Stimulated activated effector memory CD8-positive, alpha-beta T cell treated with anti-CD3 and anti-CD28 coated beads, Interleukin-12 subunit alpha, Interleukin-12 subunit beta, amount 100 ng/mL, for 72 hours (primary cell): ENCODE data around the gene NT5C3A.

Source experiments
- ATAC-seq: fragments of 150-1000 bp; cut with Tn5 transposase; 2 replicates; pipeline ENCODE4 v1.10.0; 2021
- DNase-seq, 2 donors: peaks; one replicate each; pipeline ENCODE4 v3.0.0; 2021 to 2022; ENCODE audit warnings: low spot score in 2 of 2
- H3K27ac Mint-ChIP-seq: one replicate; pipeline ENCODE4 v1.8.0; 2022; ENCODE audit warnings: mild to moderate bottlenecking, mixed read lengths
- H3K36me3 Mint-ChIP-seq: one replicate; pipeline ENCODE4 v1.8.0; 2022; ENCODE audit warnings: mild to moderate bottlenecking, mixed read lengths
- H3K4me1 Mint-ChIP-seq: one replicate; pipeline ENCODE4 v1.8.0; 2022; ENCODE audit warnings: mixed read lengths
- H3K4me3 Mint-ChIP-seq: one replicate; pipeline ENCODE4 v1.8.0; 2022; ENCODE audit warnings: mild to moderate bottlenecking, mixed read lengths
- H3K9me3 Mint-ChIP-seq: one replicate; pipeline ENCODE4 v1.8.0; 2022; ENCODE audit warnings: mixed read lengths

The NT5C3A gene

DNA sequence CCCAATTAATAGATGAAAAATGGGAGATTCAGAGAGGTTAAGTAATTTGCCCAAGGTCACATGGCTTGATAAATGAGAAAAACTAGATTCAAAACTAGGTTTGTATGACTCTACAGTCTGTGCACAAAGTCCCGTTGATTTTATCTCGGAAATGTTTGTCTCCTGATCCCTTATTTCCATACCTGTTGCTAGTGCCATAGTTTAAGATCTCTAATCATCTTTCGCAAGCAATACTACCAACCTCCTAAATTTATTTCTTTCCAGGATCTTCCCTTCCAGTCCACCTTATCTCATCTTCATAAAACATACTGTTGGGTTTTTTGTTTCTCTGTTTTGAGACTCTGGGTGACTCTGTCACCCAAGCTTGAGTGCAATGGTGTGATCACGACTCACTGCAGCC lies 2.9 kb downstream of the NT5C3A start:
- peaks cover 50% of the 10 kb centered on the region for H3K4me1 Mint-ChIP-seq
- no peak for ATAC-seq

DNA sequence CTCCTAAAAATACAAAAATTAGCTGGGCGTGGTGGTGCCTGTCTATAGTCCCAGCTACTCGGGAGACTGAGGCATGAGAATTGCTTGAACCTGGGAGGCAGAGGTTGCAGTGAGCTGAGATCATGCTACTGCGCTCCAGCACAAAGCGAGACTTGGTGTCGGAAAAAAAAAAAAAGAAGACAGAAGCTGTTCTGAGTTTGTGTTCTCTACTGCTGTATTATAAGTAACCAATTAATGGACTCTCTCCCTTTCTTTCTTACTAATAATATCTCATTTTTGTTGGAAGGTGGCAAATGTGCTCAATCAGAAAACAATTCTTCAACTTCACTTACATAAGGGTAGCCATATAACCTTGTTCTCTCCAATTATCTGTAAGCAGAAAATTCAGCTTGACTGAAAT lies 7.4 kb downstream of the NT5C3A start:
- ATAC-seq (no peak), DNase-seq (no peak)
- Mint-ChIP-seq H3K27ac (peak overlapping the region; percentile 13), H3K36me3 (peaks cover 18% of the 10 kb centered on the region), H3K4me3 (no peak overlapping the region), H3K9me3 (no peaks in the 10 kb centered on the region), H3K4me1 (peaks cover 47% of the 10 kb centered on the region)

More for the DNA sequence above, 2.9 kb downstream of the NT5C3A start:
- H3K36me3 Mint-ChIP-seq: peaks cover 22% of the 10 kb centered on the region
- H3K27ac Mint-ChIP-seq: no peak overlapping the region
- H3K4me3 Mint-ChIP-seq: no peak overlapping the region
- no peak for DNase-seq
- H3K9me3 Mint-ChIP-seq: no peaks in the 10 kb centered on the region

DNA sequence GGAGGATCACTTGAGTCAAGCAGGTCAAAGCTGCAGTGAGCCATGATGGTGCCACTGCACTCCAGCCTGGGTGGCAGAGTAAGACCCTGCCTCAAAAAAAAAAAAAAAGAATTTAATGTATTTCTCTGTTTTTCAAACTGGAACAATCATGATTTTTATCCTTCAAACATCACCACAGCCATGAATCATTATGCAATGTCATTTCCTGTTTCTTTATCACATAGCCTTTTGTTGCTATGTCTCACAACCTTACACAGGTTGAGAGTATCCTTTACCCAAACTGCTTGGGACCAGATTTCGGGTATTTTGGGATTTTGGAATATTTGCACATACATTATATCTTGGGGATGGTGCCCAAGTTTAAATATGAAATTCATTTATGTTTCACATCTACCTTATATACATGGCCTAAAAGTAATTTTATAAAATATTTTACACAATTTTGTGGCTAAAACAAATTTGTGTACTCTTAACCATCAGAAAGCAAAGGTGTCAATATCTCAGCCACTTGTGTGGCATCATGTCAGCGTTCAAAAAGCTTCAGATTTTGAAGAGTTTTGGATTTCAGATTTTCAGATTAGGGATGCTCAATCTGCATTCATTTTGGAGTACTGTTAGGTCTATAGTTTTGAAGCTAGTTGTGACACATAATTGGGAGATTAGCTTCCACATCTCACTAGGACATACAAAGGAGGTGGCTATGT lies 8.2 kb downstream of the NT5C3A start:
- no peaks in the 10 kb centered on the region for H3K9me3 Mint-ChIP-seq
- H3K36me3 Mint-ChIP-seq: peaks cover 11% of the 10 kb centered on the region
- peak overlapping the region; percentile 13 for H3K27ac Mint-ChIP-seq
- no peak overlapping the region for H3K4me3 Mint-ChIP-seq
- ATAC-seq (peak; percentile 92), DNase-seq (no peak)
- peaks cover 40% of the 10 kb centered on the region for H3K4me1 Mint-ChIP-seq

DNA sequence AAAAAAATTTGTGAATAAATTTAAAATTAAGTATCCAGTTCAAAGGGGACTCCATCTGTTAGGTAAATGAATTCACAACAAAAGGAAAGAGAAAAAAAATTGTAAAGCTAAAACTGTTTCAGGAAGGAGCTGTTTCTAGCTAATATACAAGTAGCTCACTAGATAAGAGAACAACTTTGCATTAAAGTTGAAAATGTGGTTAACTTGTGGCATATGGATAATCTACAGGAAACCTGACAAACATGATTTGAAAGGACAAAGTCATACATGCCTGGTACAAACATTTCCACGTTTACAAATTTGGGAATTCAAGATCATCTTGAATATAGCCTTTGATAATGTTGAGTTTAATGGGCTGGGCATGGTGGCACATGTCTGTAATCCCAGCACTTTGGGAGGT lies 8.9 kb downstream of the NT5C3A start:
- DNase-seq (no peak), ATAC-seq (no peak)
- Mint-ChIP-seq H3K36me3 (peaks cover 8% of the 10 kb centered on the region), H3K4me3 (no peak overlapping the region), H3K4me1 (peaks cover 33% of the 10 kb centered on the region), H3K9me3 (no peaks in the 10 kb centered on the region), H3K27ac (peak overlapping the region; percentile 45)

DNA sequence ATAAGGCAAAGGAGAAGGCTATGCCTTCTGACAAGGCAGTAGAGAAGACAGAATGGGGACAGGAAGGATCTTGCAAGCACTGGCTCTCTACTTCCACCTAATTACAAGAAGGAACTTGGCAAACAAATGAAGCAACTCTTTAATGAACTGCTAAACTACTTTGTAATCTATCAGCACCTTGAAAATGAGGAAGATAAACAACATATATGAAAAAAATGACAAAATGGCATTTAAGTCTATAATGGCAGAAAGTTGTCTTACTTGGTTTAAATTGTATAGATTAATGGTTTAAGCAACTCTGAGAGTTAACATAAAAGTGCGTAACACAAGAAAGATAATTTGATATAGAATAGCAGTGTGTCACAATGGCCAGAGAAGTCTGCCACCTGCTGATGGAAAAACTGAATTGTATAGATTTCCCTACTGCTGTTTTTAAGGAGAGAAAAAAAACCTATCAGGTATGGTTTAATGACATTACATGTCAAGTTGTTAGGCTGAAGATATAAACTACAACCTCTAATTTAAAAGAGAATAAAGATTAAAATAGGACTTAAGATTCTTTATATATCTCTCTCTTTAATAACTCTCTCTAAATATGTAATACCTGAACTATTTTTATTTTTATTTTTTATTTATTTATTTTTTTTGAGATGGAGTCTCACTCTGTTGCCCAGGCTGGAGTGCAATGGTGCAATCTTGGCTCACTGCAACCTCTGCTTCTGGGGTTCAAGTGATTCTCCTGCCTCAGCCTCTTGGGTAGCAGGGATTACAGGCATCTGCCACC lies 11.8 kb downstream of the NT5C3A start:
- ATAC-seq (peak; percentile 64), DNase-seq (no peak)
- Mint-ChIP-seq H3K4me1 (peaks cover 22% of the 10 kb centered on the region), H3K4me3 (no peak overlapping the region), H3K9me3 (no peaks in the 10 kb centered on the region), H3K36me3 (no peaks in the 10 kb centered on the region), H3K27ac (peak overlapping the region; percentile 12)

DNA sequence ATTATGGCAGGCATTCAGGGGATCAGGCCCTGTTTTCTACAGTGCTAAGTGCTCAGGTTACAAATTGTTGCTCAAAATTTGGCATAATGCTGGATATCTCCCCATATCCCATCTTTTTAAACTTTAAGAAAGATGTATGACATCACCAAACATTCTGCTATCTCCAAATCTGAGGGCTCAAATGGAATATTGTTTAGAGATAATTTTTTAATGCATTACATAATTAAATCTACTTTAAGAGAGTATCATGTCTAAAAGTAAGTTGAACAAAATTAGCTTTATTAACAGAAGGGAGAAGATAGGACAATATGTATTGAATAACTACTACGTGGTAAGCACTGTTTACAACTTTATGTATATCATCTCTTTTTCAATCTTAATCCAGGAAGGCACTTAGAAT lies 13.9 kb downstream of the NT5C3A start:
- H3K9me3 Mint-ChIP-seq: no peaks in the 10 kb centered on the region
- H3K27ac Mint-ChIP-seq: no peak overlapping the region
- no peaks in the 10 kb centered on the region for H3K36me3 Mint-ChIP-seq
- no peak for DNase-seq
- no peak for ATAC-seq
- H3K4me3 Mint-ChIP-seq: no peak overlapping the region
- H3K4me1 Mint-ChIP-seq: peaks cover 21% of the 10 kb centered on the region

DNA sequence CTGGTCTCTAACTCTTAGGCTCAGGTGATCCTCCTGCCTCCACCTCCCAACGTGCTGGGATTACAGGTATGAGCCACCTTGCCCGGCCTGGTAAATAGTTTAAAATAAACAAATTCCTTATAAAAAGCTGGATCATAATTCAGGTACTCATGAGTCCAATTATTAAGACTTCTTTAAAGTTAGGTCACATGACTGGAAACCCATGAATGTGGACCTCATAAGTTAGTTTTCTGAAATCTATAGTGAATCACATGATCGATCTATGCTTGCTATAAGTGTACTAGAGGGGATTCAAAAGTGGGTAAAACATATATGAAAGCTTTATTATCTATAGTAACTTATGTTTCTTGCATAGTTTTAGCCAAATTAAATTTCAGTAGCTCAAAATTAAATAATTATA lies 14.3 kb downstream of the NT5C3A start:
- no peaks in the 10 kb centered on the region for H3K36me3 Mint-ChIP-seq
- no peak for ATAC-seq
- no peak overlapping the region for H3K4me3 Mint-ChIP-seq
- H3K4me1 Mint-ChIP-seq: peaks cover 26% of the 10 kb centered on the region
- no peak for DNase-seq
- H3K9me3 Mint-ChIP-seq: no peaks in the 10 kb centered on the region
- H3K27ac Mint-ChIP-seq: no peak overlapping the region

DNA sequence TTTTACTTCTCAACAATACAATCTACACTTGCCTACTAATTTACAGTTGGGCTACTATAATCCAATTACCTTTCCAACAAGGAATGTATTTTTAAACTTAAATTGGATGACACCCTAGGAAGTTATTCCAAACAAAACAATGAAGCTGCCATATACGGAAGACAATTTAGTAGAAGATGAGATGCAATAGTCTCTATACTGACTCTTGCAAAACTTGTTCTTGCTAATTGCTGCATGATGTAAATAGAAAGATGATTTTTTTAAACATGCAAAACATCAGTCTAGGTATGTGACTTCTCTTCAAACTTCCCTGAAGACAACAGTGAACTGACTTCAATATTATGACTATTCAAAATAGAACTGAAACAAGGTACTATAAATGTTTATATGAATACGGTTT lies 17.6 kb downstream of the NT5C3A start:
- ATAC-seq: no peak
- no peak overlapping the region for H3K4me3 Mint-ChIP-seq
- H3K9me3 Mint-ChIP-seq: no peaks in the 10 kb centered on the region
- peaks cover 30% of the 10 kb centered on the region for H3K4me1 Mint-ChIP-seq
- H3K36me3 Mint-ChIP-seq: no peaks in the 10 kb centered on the region
- no peak overlapping the region for H3K27ac Mint-ChIP-seq
- no peak for DNase-seq

DNA sequence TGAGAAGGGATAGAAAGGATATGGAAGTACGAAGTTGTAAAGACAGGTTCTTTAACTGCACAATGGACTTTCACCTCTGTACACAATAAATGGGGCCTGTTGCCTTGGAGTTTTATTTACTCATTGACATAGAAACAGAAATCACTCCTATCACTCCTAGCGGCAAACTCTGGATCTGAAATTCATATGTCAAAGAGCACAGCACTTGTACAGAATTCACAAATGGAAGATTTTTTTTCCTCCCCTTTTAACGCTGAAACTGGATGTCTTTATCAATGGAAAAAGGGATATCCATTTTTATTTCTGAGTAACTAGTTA lies 18.2 kb downstream of the NT5C3A start:
- H3K36me3 Mint-ChIP-seq: no peaks in the 10 kb centered on the region
- peaks cover 36% of the 10 kb centered on the region for H3K4me1 Mint-ChIP-seq
- peak overlapping the region; percentile 2 for H3K27ac Mint-ChIP-seq
- H3K4me3 Mint-ChIP-seq: no peak overlapping the region
- ATAC-seq: no peak
- H3K9me3 Mint-ChIP-seq: no peaks in the 10 kb centered on the region
- DNase-seq: no peak

DNA sequence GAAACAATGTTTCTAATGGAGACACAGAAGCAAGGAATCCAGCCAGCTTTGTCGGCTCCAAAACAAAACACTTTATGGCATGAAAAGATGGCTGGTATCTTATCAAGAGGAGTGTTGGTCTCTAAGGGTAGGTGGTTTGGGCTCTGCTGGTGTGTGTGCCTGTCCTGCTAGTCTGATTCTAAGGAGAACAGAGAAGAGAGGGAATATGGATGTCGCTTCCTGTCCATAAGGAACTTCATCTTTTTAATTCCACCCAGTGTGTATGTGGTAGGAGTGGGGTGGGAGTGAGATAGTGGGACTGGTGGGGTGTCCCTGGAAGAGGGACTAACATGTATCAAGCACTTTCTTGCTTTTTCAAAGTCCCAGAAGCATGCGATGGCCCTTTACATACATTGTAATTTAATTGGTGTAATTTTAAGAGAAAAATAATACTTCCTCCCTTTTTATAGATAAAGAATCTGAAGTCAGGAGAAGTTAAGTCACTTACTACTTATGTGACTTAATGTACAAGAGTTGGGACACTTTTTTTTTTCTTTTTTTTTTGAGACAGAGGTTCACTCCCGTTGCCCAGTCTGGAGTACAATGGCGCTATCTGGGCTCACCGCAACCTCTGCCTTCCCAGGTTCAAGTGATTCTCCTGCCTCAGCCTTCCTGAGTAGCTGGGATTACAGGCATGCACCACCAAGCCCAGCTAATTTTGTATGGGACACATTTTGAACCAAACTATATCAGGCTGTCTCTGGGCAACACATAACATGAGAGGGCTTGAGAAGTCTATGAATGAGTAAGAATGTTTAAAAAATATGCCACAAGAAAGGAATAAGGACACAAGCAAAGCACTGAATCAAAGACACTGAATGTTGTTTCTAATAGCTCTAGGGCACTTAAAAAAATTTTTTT lies 18.8 kb downstream of the NT5C3A start:
- Mint-ChIP-seq H3K4me3 (no peak overlapping the region), H3K27ac (peak overlapping the region; percentile 2), H3K36me3 (no peaks in the 10 kb centered on the region), H3K4me1 (peaks cover 40% of the 10 kb centered on the region), H3K9me3 (no peaks in the 10 kb centered on the region)
- no peak for ATAC-seq
- DNase-seq: no peak

DNA sequence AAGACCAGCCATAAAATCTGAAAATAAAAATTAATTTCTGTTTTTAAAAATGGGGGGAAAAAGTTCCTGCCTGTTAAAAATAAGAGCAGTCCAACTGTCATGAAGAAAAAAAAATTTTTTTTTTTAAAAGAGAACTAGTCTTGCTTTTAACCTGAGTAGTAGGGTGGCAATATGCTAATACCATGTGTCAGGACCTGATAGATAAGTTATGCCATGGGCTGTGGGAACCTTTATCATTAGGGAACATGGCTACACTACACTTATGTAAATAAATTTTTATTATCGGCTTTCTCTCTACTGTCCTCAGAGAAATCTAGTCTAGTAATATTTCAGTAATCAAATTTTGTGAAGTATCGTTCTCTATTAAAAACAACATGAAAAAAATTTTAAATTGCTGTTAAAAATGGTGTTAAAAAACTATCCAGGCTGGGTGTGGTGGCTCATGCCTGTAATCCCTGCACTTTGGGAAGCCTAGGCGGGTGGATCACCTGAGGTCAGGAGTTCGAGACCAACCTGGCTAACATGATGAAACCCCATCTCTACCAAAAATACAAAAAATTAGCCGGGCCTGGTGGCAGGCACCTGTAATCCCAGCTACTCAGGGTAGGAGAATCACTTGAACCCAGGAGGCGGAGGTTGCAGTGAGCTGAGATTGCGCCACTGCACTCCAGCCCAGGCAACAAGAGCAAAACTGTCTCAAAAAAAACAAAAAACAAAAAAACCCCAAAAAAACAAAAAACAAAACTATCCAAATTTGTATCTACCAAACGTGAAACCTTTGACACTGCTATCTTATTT lies 20.7 kb downstream of the NT5C3A start:
- no peaks in the 10 kb centered on the region for H3K36me3 Mint-ChIP-seq
- ATAC-seq: no peak
- H3K9me3 Mint-ChIP-seq: no peaks in the 10 kb centered on the region
- no peak overlapping the region for H3K27ac Mint-ChIP-seq
- peaks cover 44% of the 10 kb centered on the region for H3K4me1 Mint-ChIP-seq
- no peak for DNase-seq
- no peak overlapping the region for H3K4me3 Mint-ChIP-seq

DNA sequence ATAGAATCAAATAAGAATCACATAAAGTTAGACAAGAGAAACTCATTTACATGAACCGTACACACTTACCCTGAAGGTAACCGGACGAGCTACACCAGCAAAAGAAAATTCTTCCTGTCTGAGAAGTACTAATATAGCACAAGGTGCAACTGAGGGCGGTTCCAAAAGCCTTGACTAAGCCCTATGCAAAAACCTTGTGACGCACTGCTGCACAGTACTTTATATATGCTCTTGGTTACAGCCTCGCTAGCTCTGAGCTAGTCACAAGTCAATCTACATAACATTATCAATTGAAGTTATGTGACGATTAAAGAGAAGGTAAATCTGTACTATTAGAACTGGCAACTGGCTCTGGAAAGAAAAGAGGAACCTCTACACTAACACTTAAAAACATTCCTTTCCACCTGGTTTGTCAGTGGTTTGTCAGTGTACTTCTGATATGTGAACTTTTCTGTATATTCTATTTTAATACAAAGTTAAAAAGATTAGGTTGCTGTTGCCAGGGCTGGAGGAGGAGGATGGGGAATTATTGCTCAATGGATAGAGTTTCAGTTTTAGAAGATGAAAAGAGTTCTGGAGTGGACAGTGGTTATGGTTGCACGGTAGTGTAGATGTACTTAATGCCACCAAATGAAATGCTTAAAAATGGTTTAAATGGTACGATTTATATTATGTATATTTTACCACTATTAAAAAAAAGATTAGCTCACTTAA lies 21.6 kb downstream of the NT5C3A start:
- DNase-seq: peak; percentile 15 to 66
- Mint-ChIP-seq H3K4me1 (peaks cover 44% of the 10 kb centered on the region), H3K9me3 (no peaks in the 10 kb centered on the region), H3K36me3 (no peaks in the 10 kb centered on the region), H3K4me3 (peak overlapping the region; percentile 57), H3K27ac (peak overlapping the region; percentile 52)
- peak; percentile 100 for ATAC-seq

DNA sequence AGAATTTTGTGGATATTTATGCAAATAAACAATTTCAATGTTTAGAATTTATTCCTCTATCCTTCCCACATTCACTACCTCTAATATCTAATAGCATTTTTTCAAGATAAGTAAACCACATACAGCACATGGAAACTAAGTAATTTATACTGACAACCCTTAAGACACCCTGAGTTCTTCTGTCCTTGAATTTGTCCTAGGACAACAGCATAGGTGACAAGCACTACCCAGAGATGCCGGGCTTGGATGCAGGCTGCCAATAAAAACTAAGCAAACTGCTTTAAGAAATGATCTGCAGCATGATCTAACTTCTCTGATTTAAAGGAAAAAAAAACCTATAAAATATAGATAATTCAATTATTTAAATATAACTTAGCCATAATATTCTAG lies 22.7 kb downstream of the NT5C3A start:
- H3K4me3 Mint-ChIP-seq: peak overlapping the region; percentile 57
- H3K9me3 Mint-ChIP-seq: no peaks in the 10 kb centered on the region
- no peak overlapping the region for H3K27ac Mint-ChIP-seq
- peaks cover under 1% of the 10 kb centered on the region for H3K36me3 Mint-ChIP-seq
- DNase-seq (no peak), ATAC-seq (no peak)
- H3K4me1 Mint-ChIP-seq: peaks cover 40% of the 10 kb centered on the region

DNA sequence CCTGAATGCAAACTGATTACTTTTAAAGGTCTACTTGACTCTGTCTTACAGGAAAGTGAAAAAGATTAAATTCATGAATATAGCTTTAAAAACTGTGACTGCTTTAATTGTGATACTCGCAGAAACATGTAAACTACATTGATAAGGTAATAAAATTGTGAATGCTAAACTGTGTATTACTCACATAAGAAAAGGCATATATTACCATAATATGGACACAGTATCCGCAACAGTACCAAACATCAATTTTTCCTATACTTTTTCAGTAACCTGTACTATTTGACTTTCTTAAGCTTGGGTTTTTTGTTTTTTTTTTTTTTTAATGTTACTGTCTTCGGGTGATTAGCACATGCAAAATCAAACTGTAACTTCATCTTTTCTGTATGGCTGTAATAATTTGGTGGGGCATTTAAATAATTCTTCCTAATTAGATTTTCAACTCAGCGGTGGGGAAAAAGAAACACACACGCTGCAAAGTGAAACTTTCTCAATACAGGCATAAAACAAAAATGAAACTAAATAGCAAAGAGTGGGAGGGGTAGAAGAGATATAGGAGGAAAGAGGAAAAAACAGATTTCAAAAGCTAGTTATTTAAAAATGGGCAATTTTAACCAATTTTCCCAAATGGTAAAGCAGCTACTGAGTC lies 23.2 kb downstream of the NT5C3A start:
- Mint-ChIP-seq H3K36me3 (peaks cover 6% of the 10 kb centered on the region), H3K4me3 (peak overlapping the region; percentile 57), H3K4me1 (peaks cover 41% of the 10 kb centered on the region), H3K9me3 (no peaks in the 10 kb centered on the region), H3K27ac (no peak overlapping the region)
- DNase-seq: no peak
- no peak for ATAC-seq
